GM18505 (cell line): Measurements from ENCODE around the gene AS3MT.

Experiments
- ATAC-seq: cut with Tn5 transposase; IDR thresholded peaks from one replicate; pipeline ENCODE4 v1.9.1; 2021; ENCODE audit not compliant: unreplicated experiment
- POLR2A ChIP-seq: IDR thresholded peaks from 4 replicates; pipeline ENCODE4 v1.6.1; 2011; ENCODE audit warnings: borderline replicate concordance; ENCODE audit not compliant: insufficient read depth, insufficient read length; ENCODE audit errors: extremely low read depth

AS3MT gene

DNA sequence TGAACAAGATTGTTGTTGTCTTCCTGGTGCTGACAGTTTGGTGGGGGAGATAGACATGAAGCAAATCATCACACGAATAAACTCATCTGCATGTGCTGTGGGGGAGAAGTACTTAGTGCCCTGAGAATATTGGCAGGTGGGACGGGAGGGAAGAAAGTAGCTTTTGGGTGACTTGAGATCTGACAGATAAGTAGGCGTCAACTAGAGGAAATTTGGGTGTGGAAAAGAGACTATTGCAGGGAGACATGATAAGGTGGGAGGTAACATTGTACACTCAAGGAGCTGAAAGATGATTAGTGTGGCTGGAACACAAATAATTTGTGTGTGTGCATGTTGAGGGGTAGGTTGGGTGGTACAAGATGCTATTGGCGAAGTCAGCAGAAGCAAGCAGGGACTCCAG lies 78.9 kb downstream of the AS3MT start:
- no peak for ATAC-seq
- no peak for TF ChIP-seq POLR2A

DNA sequence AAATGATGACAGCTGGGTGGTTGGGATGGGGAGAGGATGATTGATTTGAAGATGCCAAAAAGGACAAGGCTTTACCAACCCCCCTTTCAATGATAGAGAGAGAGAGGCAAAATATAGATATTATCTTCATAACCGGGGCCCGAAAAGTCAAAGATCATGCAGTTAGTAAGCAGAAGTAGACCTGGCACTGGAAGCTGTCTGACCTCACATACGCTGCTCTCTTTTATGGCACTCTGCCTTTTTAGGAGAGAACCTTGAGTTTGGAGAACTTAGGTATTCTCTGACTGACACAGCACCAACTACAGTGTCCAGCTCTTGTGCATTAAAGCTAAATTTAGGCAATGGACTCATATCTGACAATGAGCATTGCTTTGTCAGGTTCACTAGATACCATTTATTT lies 79.5 kb downstream of the AS3MT start:
- ATAC-seq: no peak
- TF ChIP-seq POLR2A: no peak

DNA sequence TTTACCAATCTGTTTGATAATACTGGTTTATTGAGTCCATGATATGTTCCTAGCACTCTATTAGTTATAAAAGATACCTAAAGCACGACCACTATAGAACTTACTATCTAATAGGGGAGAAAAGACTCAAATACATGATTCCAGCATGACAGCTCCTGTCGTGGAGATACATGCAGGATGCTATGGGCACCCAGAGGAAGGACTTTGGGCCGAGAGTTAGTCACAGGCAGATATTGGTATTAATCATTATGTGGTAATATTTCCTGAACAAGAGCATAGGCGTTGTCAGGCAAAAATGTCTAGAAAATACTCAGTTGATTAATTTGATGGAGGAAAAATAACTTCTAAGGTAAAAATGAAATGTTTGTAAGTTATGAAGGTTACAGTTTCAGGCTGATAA lies 80.6 kb downstream of the AS3MT start:
- no peak for ATAC-seq
- TF ChIP-seq POLR2A: no peak

DNA sequence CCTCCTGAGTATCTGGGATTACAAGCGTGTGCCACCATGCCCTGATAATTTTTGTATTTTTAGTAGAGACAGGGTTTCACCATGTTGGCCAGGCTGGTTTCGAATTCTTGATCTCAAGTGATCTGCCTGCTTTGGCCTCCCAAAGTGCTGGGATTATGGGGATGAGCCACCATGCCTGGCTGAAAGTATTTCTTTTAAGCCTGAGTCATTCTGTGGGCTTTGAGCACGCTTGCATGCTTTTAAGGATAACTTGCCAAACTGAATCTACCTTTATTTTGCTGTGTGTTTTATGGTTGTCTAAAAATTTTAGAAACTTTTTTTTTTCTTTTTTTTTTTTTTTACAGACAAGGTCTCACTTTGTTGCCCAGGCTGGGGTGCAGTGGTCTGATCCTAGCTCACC lies 82.0 kb downstream of the AS3MT start:
- no peak for ATAC-seq

More for the DNA sequence above, 82.0 kb downstream of the AS3MT start:
- TF ChIP-seq POLR2A: no peak
